GM18519 (cell line): ENCODE data around the gene ALDH3B1.

Source experiments
- ATAC-seq: cut with Tn5 transposase; IDR thresholded peaks from one replicate; pipeline ENCODE4 v1.9.1; 2021; ENCODE audit warnings: mild to moderate bottlenecking, moderate library complexity; ENCODE audit not compliant: unreplicated experiment, low FRiP score

Gene ALDH3B1

GRCh38 chr11:68012044-68012842 is 2.1 kb downstream of the ALDH3B1 start:
- no peak for ATAC-seq

- ATAC-seq: no peak
These were observed 2.9 kb downstream of the ALDH3B1 start for GRCh38 chr11:68012843-68013610.

- no peak for ATAC-seq
These were observed 3.6 kb downstream of the ALDH3B1 start for GRCh38 chr11:68013611-68014156.

GRCh38 chr11:68014157-68014946 is 4.2 kb downstream of the ALDH3B1 start:
- no peak for ATAC-seq

GRCh38 chr11:68014947-68015447 is 4.9 kb downstream of the ALDH3B1 start:
- no peak for ATAC-seq

- ATAC-seq: no peak
These were observed 5.3 kb downstream of the ALDH3B1 start for GRCh38 chr11:68015467-68015866.

- no peak for ATAC-seq
These were observed 6.2 kb downstream of the ALDH3B1 start for GRCh38 chr11:68016161-68016903.

- ATAC-seq: no peak
These were observed 7.0 kb downstream of the ALDH3B1 start for GRCh38 chr11:68016904-68017817.

- no peak for ATAC-seq
These were observed 8.0 kb downstream of the ALDH3B1 start for GRCh38 chr11:68017980-68018729.

GRCh38 chr11:68018730-68019190 is 8.6 kb downstream of the ALDH3B1 start:
- no peak for ATAC-seq

GRCh38 chr11:68019486-68019885 is 9.4 kb downstream of the ALDH3B1 start:
- no peak for ATAC-seq

GRCh38 chr11:68020575-68020974 is 10.4 kb downstream of the ALDH3B1 start:
- ATAC-seq: no peak

GRCh38 chr11:68021167-68021787 is 11.2 kb downstream of the ALDH3B1 start:
- no peak for ATAC-seq

GRCh38 chr11:68022531-68022930 is 12.4 kb downstream of the ALDH3B1 start:
- ATAC-seq: no peak

GRCh38 chr11:68024508-68024907 is 14.4 kb downstream of the ALDH3B1 start:
- ATAC-seq: no peak

GRCh38 chr11:68025047-68025446 is 14.9 kb downstream of the ALDH3B1 start:
- ATAC-seq: no peak

GRCh38 chr11:68026391-68027105 is 16.4 kb downstream of the ALDH3B1 start:
- ATAC-seq: no peak
